ENCODE results near the gene TRAPPC3L. TPM values are rescaled to one million over a fixed set of nuclear protein-coding genes. Genes with fewer than 3 reads are reported as not detected.

Gene TRAPPC3L
- total and polyA plus RNA-seq, 10 donors: 0.33 to 6.3 (median 2.9) TPM

- Histone ChIP-seq H3K27me3 (replicated peaks in 1 of 7) (no peaks in the 10 kb centered on the region), H3K36me3 (no peaks in the 10 kb centered on the region), H3K27ac (no peak overlapping the region), H3K4me1 (peaks cover 0 to 26% (median 13%) of the 10 kb centered on the region in 6 donors), H3K4me3 (no peak overlapping the region), H3K9me3 (no peaks in the 10 kb centered on the region)
- intact Hi-C loops (cut with DNase I; ENCODE audit: low total_unique reads): no loop called here
- no peak for DNase-seq
- WGBS, 5 donors: 55 to 76% (median 74%) methylated on average over 3 of the region's 3 CpGs
- TF ChIP-seq POLR2AphosphoS5 (IDR thresholded peaks at IDR 0.05) (no peak), POLR2A (IDR thresholded peaks at IDR 0.05) (no peak), CTCF (IDR thresholded peaks at IDR 0.05 in 8 of 11, conservative IDR thresholded peaks at IDR 0.05 in 3 of 11) (no peak)
Observed at GRCh38 chr6:116528780-116529179, 16.7 kb downstream of the TRAPPC3L start.

GRCh38 chr6:116528133-116528532, 17.4 kb downstream of the TRAPPC3L start:
- no peak overlapping the region for H3K27ac ChIP-seq
- no peak overlapping the region for H3K4me3 ChIP-seq
- no peaks in the 10 kb centered on the region for H3K9me3 ChIP-seq
- peaks cover 0 to 24% (median 10%) of the 10 kb centered on the region in 6 donors for H3K4me1 ChIP-seq
- no peaks in the 10 kb centered on the region for H3K27me3 ChIP-seq (replicated peaks in 1 of 7)
- intact Hi-C loops (cut with DNase I; ENCODE audit: low total_unique reads): no loop called here
- no peak for DNase-seq
- no peaks in the 10 kb centered on the region for H3K36me3 ChIP-seq
- 86 to 95% (median 91%) methylated on average over 1 of the region's 1 CpG for WGBS, 5 donors
- TF ChIP-seq CTCF (IDR thresholded peaks at IDR 0.05 in 8 of 11, conservative IDR thresholded peaks at IDR 0.05 in 3 of 11) (no peak), POLR2AphosphoS5 (IDR thresholded peaks at IDR 0.05) (no peak), POLR2A (IDR thresholded peaks at IDR 0.05) (no peak)

DNA sequence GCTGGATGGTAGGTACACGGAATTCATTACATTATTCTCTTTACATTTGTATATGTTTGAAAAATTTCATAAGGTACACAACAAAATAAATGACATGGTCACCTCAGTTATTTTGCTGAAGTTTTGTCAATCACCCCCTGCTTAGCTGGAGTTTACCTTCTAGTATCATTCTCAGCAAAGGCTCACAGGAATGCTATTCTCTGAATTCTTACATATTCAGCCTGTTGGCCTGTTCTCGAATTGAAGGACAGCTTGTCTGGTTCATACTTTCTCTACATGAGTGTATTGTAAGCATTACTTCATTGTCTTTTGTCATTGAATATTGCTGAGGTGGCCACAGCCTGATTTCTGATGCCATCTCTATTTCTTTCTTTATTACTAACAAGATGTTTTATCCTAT, 21.2 kb downstream of the TRAPPC3L start:
- Histone ChIP-seq H3K4me1 (peaks cover 0 to 2% (median 0%) of the 10 kb centered on the region in 6 donors), H3K4me3 (no peak overlapping the region), H3K36me3 (no peaks in the 10 kb centered on the region), H3K9me3 (no peaks in the 10 kb centered on the region), H3K27ac (no peak overlapping the region), H3K27me3 (replicated peaks in 1 of 7) (no peaks in the 10 kb centered on the region)
- 81 to 95% (median 90%) methylated on average over 2 of the region's 2 CpGs for WGBS, 5 donors
- no peak for TF ChIP-seq POLR2A (IDR thresholded peaks at IDR 0.05)
- TF ChIP-seq CTCF (IDR thresholded peaks at IDR 0.05 in 8 of 11, conservative IDR thresholded peaks at IDR 0.05 in 3 of 11): no peak
- TF ChIP-seq POLR2AphosphoS5 (IDR thresholded peaks at IDR 0.05): no peak
- intact Hi-C loops (cut with DNase I; ENCODE audit: low total_unique reads): no loop called here
- DNase-seq: no peak

GRCh38 chr6:116522896-116523295, 22.6 kb downstream of the TRAPPC3L start:
- Histone ChIP-seq H3K36me3 (no peaks in the 10 kb centered on the region), H3K27ac (no peak overlapping the region), H3K9me3 (no peaks in the 10 kb centered on the region), H3K4me1 (no peaks in the 10 kb centered on the region), H3K4me3 (no peak overlapping the region), H3K27me3 (replicated peaks in 1 of 7) (no peaks in the 10 kb centered on the region)
- DNase-seq: no peak
- intact Hi-C loops (cut with DNase I; ENCODE audit: low total_unique reads): no loop called here
- 94 to 100% (median 96%) methylated on average over 2 of the region's 2 CpGs for WGBS, 5 donors
- no peak for TF ChIP-seq POLR2A (IDR thresholded peaks at IDR 0.05)
- TF ChIP-seq CTCF (IDR thresholded peaks at IDR 0.05 in 8 of 11, conservative IDR thresholded peaks at IDR 0.05 in 3 of 11): no peak
- TF ChIP-seq POLR2AphosphoS5 (IDR thresholded peaks at IDR 0.05): no peak
